Fibroblast of the aortic adventitia (primary cell): ENCODE results near the gene LNX2. TPM values are rescaled to one million over a fixed set of nuclear protein-coding genes. Genes with fewer than 3 reads are reported as not detected.

Experiments used
- DNase-seq: peaks from one replicate; pipeline ENCODE4 v3.0.0-alpha.2; 2010; ENCODE audit warnings: low read depth
- H3K4me3 ChIP-seq: 2 replicates; pipeline ENCODE4 v1.5.1; 2011; ENCODE audit warnings: low read depth, mild to moderate bottlenecking, control low read depth, low read length, moderate library complexity
- CTCF ChIP-seq: IDR thresholded peaks from 2 replicates; pipeline ENCODE4 v1.5.1; 2011; ENCODE audit warnings: mild to moderate bottlenecking, low read length, control low read depth, inconsistent platforms; ENCODE audit not compliant: insufficient read depth
- total RNA-seq: library from RNA; depleted of rRNA; stranded (reverse); fragments of >200 nt; gene quantifications from 2 replicates; pipeline ENCODE4 v1.2.3, GENCODE V29; 2012; ENCODE audit warnings: low replicate concordance

The LNX2 gene
- total RNA-seq, 1 donor = 6.1 TPM

- DNase-seq = peak; percentile 55
- no peak for TF ChIP-seq CTCF
- no peak overlapping the region for H3K4me3 ChIP-seq
Observed at GRCh38 chr13:27638521-27638920, 18.2 kb upstream of the LNX2 start.

- no peak for DNase-seq
- no peak for TF ChIP-seq CTCF
- no peak overlapping the region for H3K4me3 ChIP-seq
Observed at GRCh38 chr13:27638001-27638400, 17.7 kb upstream of the LNX2 start.

- no peak for TF ChIP-seq CTCF
- no peak for DNase-seq
- H3K4me3 ChIP-seq = no peak overlapping the region
Observed at GRCh38 chr13:27637289-27637626, 16.9 kb upstream of the LNX2 start.

GRCh38 chr13:27636589-27637288 is 16.4 kb upstream of the LNX2 start:
- H3K4me3 ChIP-seq = no peak overlapping the region
- TF ChIP-seq CTCF = no peak
- peak; percentile 70 for DNase-seq

- no peak overlapping the region for H3K4me3 ChIP-seq
- TF ChIP-seq CTCF = no peak
- DNase-seq = no peak
Observed at GRCh38 chr13:27635266-27635665, 14.9 kb upstream of the LNX2 start.

- TF ChIP-seq CTCF = no peak
- no peak overlapping the region for H3K4me3 ChIP-seq
- no peak for DNase-seq
Observed at GRCh38 chr13:27634791-27635190, 14.5 kb upstream of the LNX2 start.

- no peak for TF ChIP-seq CTCF
- no peak for DNase-seq
- H3K4me3 ChIP-seq = no peak overlapping the region
Observed at GRCh38 chr13:27634231-27634630, 13.9 kb upstream of the LNX2 start.
